Activated CD4-positive, alpha-beta T cell treated with anti-CD3 and anti-CD28 coated beads, Interleukin-2, Interleukin-6, amounts not matched to agents 100 ng/mL and 50 ng/mL, durations not matched to agents 16 hours and 8 hours (primary cell): ENCODE data around the gene NCBP3.
A peak's percentile ranks its signal among the peaks of the same experiment; 100 is the strongest.

Experiments
- DNase-seq: peaks from one replicate; pipeline ENCODE4 v3.0.0-alpha.2; 2020

Gene NCBP3

GRCh38 chr17:3845621-3846436 is at the start of gene NCBP3:
NCBP3 (minus strand) TSS chr17:3846246; CDS start chr17:3846223, 23 bp downstream.
- peak; percentile 95 for DNase-seq

GRCh38 chr17:3895354-3895753 is 49.3 kb upstream of the NCBP3 start:
- DNase-seq: no peak

GRCh38 chr17:3894911-3895343 is 48.9 kb upstream of the NCBP3 start:
- no peak for DNase-seq

DNA sequence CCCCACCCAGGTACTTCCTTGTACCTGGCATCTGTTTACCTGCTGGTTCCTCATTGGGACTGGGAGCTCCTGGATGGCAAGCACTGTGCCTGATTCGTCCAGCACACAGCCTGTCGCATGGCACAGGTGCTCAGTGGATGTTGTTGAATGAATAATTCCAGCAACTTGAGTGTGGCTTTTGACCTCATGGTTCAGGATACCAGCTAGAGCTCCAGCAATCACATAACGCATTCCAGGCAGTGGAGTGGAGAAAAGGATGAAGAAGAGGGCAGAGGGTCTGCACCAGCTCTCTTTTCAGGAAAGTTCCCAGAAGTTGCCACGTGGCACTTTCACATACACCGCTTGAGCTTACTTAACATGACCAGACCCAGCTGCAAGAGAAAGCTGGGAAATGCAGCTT is 48.1 kb upstream of the NCBP3 start:
- no peak for DNase-seq

- DNase-seq: no peak
Observed at GRCh38 chr17:3893720-3894116, 47.7 kb upstream of the NCBP3 start.

DNA sequence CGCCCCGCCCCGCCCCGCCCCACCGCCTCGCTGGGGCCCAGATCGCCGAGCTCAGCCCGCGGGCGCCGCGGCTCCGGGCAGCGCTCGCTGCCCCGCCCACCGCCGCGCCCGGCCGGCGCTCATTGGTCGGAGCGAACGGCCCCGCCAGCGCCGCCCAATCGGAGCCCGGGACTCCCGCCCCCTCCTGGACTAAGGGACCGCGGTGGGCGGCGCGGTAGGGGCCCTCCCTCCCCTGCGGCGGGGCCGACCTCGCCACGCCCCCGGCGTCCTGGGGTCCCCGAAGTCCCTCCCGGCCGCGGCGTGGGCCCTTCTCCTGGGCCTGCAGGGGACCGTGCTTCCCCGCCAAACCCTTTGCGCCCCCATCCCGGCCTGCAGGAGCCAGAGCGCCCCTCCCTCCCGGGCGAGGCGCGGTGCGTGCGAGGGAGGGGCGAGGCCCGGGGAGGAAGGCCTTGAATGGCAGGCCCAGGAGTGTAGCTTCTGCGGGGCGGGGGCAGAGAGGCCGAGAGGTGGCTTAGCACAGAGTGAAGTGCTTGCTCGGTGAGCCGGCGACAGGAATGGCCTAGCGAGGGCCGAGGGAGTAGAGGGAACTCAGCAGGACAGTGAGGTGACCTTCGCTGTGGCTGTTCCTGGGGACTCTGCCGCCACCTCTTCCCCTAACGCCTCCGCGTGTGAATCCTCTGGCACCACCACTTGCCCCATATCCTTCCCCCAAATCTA is 47.1 kb upstream of the NCBP3 start, which contains the start of gene CAMKK1:
Gene CAMKK1 (minus strand): TSS at position 51 of the 717 bp plus-strand sequence. CDS start 7,366 bp downstream, outside the sequence.
- peak; percentile 94 for DNase-seq

GRCh38 chr17:3892095-3892998 is 46.3 kb upstream of the NCBP3 start:
- DNase-seq: peak; percentile 65

DNA sequence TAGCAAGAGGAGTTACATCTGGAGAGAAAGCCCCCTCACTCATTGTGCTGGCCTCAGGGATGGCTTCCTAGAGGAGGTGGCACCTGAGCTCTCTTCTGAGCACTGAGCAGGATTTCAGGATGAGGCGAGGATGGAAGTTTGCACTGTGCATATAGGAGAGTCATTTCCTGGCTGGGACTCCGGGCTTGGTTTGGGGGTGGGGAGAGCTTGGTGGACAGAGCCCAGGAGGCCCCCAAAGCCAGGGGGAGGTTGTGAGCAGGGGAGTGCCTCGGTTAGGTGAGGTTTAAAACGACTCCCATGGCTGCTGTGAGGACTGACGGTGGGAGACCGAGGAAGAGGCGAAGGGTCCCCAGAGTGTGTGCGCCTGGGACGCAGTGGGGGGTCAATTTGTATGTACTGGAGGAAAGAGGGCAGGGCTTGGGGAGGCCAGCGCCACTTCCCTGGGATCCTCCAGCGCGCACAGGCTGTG is 45.6 kb upstream of the NCBP3 start:
- no peak for DNase-seq

GRCh38 chr17:3890878-3891219 is 44.8 kb upstream of the NCBP3 start:
- DNase-seq: no peak

- no peak for DNase-seq
Observed at GRCh38 chr17:3890082-3890877, 44.2 kb upstream of the NCBP3 start.

DNA sequence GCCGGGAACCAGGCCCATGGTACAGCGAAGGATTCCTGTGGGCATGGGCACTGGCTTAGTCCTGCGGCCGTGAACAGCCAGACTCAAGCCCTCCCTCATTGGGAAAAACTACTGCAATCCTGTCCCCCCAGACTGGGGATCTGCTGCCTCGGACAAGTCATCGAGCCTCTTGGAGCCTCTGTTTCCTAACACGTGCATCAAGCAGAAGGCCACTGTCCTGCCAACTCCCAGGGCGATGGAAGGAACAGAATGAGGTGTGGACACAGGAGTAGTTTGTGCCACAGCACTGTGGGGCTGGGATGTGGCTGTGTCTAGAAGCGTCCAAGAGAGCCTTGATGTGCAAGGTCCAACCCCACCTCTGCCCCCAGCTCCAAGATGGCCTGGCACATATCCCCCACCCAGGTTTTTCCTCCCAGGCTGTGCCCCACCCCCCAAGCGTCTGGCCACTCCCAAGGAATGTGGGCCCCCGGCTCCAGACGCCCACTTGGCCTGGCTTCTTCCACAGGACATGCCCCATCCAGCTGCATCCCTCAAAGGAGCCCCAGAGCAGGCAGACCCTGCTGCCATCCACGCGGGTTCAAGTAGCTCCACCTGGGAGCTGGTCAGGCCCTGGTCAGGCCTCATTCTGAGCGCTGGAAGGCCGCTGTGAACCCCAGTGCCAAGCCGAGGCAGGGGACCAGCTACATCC is 43.4 kb upstream of the NCBP3 start:
- no peak for DNase-seq

DNA sequence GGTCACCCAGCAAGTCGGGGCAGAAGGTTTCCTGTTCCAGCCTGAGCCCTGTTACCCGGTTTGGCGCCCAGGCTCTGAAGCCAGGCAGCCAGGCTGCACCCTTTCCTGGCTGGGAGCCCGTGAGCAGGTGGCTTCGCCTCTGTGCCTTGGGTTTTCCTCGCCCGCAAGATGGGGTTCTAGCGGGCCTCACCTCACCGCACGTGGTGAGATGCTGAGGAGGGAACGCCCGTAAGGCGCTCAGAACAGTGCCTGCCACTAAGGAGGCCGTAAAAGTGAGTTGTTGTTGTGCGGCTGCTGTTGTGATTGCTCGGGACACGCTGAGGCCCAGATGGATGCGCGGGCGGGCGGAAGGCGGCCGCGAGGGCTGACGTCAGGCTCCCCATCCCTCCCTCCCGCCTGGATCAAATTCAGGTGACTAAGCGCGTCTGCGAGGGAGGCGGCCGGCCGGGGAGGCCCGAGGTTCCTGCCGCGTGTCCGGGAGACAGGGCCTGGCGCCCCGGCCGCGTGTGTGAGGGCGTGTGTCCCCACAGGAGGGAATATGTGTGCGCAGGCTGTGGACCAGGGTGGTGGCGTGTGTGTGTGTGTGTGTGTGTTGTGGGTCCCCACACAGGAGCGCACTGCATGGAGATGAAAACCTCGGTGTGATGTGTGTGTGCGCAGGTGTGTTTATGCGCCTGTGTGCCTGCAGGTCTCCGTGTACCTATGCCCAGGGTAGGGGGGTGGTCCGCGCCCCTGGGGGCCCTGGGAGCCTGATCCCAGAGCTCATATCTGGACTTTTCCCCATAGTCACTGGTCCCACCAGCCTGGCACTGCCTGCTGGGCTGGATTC is 42.5 kb upstream of the NCBP3 start:
- no peak for DNase-seq

DNA sequence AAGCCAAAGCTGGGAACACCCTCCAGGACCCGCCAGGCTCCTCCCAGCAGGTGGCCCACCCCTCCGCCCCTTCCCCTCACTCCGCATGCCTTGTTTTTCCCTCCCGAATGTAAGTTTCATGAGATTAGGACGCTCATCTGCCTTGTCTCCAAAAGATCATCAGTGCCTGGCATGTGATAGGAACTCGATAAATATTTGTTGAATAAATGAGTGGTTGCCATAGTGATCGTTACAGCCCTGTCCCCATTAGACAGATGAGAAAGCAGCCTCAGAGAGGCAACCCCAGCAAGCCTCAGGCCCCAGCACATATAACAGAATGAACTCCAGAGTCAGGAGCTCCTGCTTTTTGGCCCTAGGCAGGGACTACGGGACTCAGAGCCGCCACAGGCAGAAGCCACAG is 41.8 kb upstream of the NCBP3 start:
- no peak for DNase-seq

DNA sequence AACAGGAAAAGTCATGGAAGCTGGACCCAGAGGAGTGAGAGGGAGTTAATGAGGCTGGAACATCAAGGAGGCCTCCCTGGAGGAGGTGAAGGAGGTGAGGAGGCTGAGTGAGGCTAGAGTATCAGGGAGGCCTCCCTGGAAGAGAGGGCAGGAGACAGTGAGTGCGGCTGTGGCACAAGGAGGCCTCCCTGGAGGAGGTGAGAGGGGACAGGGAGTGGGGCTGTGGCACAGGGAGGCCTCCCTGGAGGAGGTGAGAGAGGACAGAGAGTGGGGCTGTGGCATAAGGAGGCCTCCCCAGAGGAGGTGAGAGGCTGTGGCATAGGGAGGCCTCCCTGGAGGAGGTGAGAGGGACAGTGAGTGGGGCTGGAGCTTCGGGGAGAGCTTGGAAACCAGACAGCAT is 41.3 kb upstream of the NCBP3 start:
- no peak for DNase-seq

DNA sequence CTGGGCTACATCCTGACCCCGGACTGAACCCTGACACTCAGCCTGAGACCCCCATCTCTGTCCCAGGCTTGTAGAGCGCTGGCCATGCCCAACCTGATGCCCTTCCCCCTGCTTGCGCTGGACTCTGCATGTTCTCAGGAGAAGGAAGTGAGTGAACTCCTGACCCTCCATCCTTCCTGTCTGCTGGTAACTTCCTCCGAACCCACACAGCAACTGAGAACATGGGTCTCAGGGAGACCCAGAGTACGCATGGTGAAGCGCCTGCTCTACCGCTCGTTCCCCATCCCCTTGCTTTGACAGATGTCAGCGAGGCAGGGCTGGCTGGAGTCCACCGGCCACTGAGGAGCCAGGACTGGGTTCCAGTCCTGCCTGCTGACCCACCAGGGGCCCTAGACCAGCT is 40.7 kb upstream of the NCBP3 start:
- peak; percentile 20 for DNase-seq

- no peak for DNase-seq
Observed at GRCh38 chr17:3885970-3886369, 39.9 kb upstream of the NCBP3 start.

- no peak for DNase-seq
Observed at GRCh38 chr17:3885271-3885670, 39.2 kb upstream of the NCBP3 start.

GRCh38 chr17:3884188-3884587 is 38.1 kb upstream of the NCBP3 start:
- no peak for DNase-seq

DNA sequence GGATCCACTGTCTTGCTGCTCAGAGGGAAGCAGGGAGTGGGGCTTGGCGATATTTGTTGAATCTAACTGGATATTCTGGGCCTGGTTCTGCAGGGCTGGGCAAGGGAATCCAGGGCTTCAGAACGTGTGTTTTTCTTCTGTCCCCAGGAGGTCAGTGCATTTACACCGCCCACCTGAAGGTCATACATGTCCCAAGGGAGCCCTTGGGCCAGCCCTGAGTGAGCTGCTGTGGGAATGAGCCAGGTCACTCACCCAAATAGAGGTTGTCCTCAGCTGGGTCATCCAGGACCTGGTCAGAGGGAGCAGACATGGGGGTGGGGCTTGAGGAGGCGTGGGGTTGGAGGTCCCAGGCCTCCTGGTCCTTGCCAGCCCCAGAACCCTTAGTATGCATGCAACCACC is 36.2 kb upstream of the NCBP3 start:
- no peak for DNase-seq

- no peak for DNase-seq
Observed at GRCh38 chr17:3880983-3881382, 34.9 kb upstream of the NCBP3 start.
